Thoracic aorta (tissue), 2 donors: ENCODE data around the gene CFAP46. TPM values are rescaled to one million over a fixed set of nuclear protein-coding genes. Genes with fewer than 3 reads are reported as not detected.

ENCODE experiments used
- ATAC-seq: fragments of 150-250 bp; one replicate; pipeline ENCODE4 v1.8.0; 2017; ENCODE audit warnings: low read depth; ENCODE audit not compliant: insufficient number of reproducible peaks, low FRiP score
- DNase-seq: peaks from one replicate; pipeline ENCODE4 v3.0.0-alpha.2; 2020; ENCODE audit warnings: low spot score
- H3K27ac ChIP-seq, 2 donors: fragments of 200-600 bp; sonication (generic); 1 replicate in 1 of 2; 2 replicates in 1 of 2; pipeline ENCODE4 v1.5.1; 2016; ENCODE audit warnings: mild to moderate bottlenecking in 2 of 2, moderate library complexity in 2 of 2
- H3K27me3 ChIP-seq: fragments of 200-600 bp; sonication (generic); replicated peaks from 2 replicates; pipeline ENCODE4 v1.6.0; 2016; ENCODE audit warnings: mild to moderate bottlenecking; ENCODE audit not compliant: insufficient read depth
- H3K36me3 ChIP-seq: fragments of 200-600 bp; sonication (generic); one replicate; pipeline ENCODE4 v1.5.1; 2016
- H3K4me1 ChIP-seq, 2 donors: fragments of 200-600 bp; sonication (generic); 1 replicate in 1 of 2; 2 replicates in 1 of 2; pipeline versions ENCODE4 v1.5.1 to v1.6.0; 2016; ENCODE audit warnings: low read depth in 2 of 2, mild to moderate bottlenecking in 1 of 2; ENCODE audit not compliant: control insufficient read depth in 1 of 2
- H3K4me3 ChIP-seq: fragments of 200-600 bp; sonication (generic); 2 replicates; pipeline ENCODE4 v1.5.1; 2016; ENCODE audit warnings: mild to moderate bottlenecking
- H3K9me3 ChIP-seq: fragments of 200-600 bp; sonication (generic); 2 replicates; pipeline ENCODE4 v1.5.1; 2016
- total RNA-seq, 2 donors: library from RNA; depleted of rRNA; stranded (reverse); fragments of >200 nt; gene quantifications; one replicate each; pipeline versions ENCODE4 v1.1.0 to v1.2.3, GENCODE V29; 2016
- TF ChIP-seq, protein P1 (sequence below): fragments of 200-600 bp; sonication (generic); IDR thresholded peaks from one replicate; pipeline ENCODE4 v1.5.1; 2019; ENCODE audit warnings: antibody characterized with exemption

Gene CFAP46
- total RNA-seq, 2 donors from 2014 or later: not detected

DNA sequence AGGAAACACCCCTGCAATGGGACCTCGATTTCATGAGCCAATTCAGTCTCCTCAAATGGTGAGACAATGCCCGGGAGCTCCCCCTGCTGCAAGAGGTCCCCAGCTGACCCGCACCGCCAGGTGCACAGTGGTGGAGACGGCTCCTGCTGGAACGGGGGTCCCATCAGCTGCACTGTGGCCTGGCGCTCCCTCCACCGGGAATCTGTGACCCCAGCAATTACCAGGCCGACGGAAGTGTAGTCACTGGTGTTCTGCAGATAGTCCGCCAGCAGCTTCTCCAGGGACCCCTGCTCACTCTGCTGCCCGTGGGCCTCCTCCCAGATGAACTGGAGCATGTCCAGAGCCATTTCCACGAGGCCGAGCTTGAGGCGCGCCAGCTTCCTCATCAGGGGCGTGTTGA, 91.5 kb downstream of the CFAP46 start:
- Histone ChIP-seq H3K4me1 (peaks cover 0 to 7% of the 10 kb centered on the region in 2 donors), H3K27me3 (no peaks in the 10 kb centered on the region), H3K9me3 (no peaks in the 10 kb centered on the region), H3K4me3 (no peak overlapping the region), H3K36me3 (no peaks in the 10 kb centered on the region), H3K27ac (no peak overlapping the region)
- DNase-seq: no peak
- TF ChIP-seq, protein P1, sequence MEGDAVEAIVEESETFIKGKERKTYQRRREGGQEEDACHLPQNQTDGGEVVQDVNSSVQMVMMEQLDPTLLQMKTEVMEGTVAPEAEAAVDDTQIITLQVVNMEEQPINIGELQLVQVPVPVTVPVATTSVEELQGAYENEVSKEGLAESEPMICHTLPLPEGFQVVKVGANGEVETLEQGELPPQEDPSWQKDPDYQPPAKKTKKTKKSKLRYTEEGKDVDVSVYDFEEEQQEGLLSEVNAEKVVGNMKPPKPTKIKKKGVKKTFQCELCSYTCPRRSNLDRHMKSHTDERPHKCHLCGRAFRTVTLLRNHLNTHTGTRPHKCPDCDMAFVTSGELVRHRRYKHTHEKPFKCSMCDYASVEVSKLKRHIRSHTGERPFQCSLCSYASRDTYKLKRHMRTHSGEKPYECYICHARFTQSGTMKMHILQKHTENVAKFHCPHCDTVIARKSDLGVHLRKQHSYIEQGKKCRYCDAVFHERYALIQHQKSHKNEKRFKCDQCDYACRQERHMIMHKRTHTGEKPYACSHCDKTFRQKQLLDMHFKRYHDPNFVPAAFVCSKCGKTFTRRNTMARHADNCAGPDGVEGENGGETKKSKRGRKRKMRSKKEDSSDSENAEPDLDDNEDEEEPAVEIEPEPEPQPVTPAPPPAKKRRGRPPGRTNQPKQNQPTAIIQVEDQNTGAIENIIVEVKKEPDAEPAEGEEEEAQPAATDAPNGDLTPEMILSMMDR: no peak
- no peak for ATAC-seq

DNA sequence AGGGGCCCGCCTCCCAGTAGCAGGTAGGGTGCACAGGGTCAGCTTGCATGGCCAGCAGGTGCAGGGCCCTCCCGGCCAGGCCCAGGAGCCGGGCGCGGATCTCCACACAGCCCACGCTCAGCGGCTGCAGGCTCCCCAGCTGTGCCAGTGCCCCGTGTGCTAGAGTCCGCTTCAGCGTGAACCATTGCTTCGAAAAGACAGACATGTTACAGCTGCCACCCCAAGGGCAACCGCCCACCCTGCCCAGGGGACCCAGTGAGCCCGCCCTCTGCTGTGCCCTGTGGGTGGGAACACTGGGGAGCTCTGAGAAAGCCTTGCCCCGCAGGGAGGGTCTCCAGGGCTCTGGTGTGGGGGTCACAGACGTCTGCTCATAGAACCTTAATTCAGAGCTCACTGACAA, 92.1 kb downstream of the CFAP46 start:
- no peak overlapping the region for H3K27ac ChIP-seq
- no peaks in the 10 kb centered on the region for H3K36me3 ChIP-seq
- TF ChIP-seq, protein P1: no peak
- DNase-seq (no peak), ATAC-seq (no peak)
- no peaks in the 10 kb centered on the region for H3K27me3 ChIP-seq
- H3K9me3 ChIP-seq: no peaks in the 10 kb centered on the region
- no peak overlapping the region for H3K4me3 ChIP-seq
- H3K4me1 ChIP-seq: peaks cover 0 to 7% of the 10 kb centered on the region in 2 donors

DNA sequence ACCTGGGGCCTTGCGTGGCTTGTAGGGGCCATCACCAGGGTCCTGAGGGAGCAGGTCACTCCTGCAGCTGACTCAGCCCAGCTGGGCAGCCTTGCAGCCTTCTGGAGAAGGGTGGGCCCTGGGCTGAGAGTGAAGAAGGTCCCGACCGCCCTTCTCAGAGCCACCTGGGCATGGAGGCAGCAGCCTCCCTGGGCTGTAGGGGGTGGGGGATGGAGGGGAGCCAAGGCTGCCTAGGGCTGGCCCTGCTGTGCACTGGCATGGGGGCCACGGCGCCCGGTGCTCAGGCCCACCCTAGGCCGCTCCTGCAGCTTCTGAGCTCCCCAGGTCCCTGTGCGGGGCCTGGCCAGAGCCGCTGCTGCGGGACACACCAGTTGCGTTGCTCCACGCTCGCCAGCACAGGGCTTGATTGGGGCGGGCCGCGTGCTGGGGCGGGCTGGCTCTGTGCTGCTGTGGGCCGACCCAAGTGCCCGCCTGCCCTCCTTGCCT, 92.8 kb downstream of the CFAP46 start:
- no peak overlapping the region for H3K4me3 ChIP-seq
- no peaks in the 10 kb centered on the region for H3K27me3 ChIP-seq
- DNase-seq (no peak), ATAC-seq (no peak)
- TF ChIP-seq, protein P1: no peak
- no peak overlapping the region for H3K27ac ChIP-seq
- H3K36me3 ChIP-seq: no peaks in the 10 kb centered on the region
- H3K9me3 ChIP-seq: no peaks in the 10 kb centered on the region
- H3K4me1 ChIP-seq: peaks cover 0 to 7% of the 10 kb centered on the region in 2 donors

DNA sequence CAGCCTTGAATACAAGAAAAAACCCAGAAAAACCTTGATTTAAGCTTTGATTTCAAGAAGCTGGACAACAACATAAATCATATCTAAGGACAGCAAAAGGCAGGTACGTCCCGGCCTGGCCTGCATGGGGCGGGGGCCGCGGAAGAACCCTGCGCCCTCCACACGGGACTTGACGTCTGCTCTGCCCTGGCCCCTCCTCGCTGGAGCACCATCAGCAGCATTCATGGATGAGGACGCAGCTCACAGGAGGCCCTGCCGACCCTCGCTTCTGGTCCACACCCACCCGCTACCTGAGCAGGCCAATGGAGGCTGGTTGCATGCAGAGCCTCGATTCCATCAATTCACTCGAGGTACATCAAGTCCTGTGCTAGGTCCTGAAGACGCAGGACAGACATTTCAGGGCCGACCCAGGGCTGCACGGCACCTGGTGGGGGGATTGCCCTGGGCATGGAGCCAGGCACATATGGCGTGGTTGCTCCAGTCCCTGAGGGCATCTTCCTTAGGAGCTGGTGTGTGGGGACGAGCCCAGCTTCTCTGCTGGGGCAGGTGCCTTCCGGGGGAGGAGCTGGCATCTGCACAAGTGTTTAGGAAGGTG, 93.3 kb downstream of the CFAP46 start:
- Histone ChIP-seq H3K4me3 (no peak overlapping the region), H3K27me3 (no peaks in the 10 kb centered on the region), H3K27ac (no peak overlapping the region), H3K36me3 (no peaks in the 10 kb centered on the region), H3K9me3 (no peaks in the 10 kb centered on the region), H3K4me1 (peaks cover 0 to 7% of the 10 kb centered on the region in 2 donors)
- TF ChIP-seq, protein P1: no peak
- DNase-seq: no peak
- ATAC-seq: no peak

DNA sequence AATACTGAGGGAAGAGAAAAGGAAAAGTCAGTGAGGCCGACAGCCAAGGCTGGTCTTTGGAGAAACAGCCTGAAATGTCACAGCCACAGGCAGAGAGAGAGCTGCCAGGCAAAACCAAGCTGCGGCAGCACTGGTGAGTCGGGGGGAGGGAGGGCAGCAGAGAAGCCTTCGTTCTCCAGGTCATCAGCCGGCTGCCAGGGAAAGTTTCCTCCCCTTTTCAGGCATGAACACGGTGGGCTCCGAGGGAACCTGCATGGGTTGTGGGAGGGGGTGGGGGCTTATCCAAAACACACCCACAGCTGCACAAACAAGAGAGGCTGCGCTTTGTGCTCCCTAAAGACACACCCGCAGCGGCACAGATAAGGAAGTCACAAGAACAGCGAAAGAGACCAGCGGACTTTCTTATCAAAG, 94.1 kb downstream of the CFAP46 start:
- no peak overlapping the region for H3K4me3 ChIP-seq
- peaks cover 0 to 7% of the 10 kb centered on the region in 2 donors for H3K4me1 ChIP-seq
- H3K36me3 ChIP-seq: no peaks in the 10 kb centered on the region
- ATAC-seq (no peak), DNase-seq (no peak)
- no peak overlapping the region for H3K27ac ChIP-seq
- peaks cover 1% of the 10 kb centered on the region for H3K9me3 ChIP-seq
- TF ChIP-seq, protein P1: no peak
- no peaks in the 10 kb centered on the region for H3K27me3 ChIP-seq
